GM12801 (cell line): Measurements from ENCODE around the gene ACSL3.

Source experiments
- TF ChIP-seq, protein P1 (sequence below): IDR thresholded peaks from one replicate; pipeline ENCODE4 v1.5.1; 2011; ENCODE audit warnings: control low read depth; ENCODE audit not compliant: insufficient read length; ENCODE audit errors: extremely low read depth

ACSL3 gene

DNA sequence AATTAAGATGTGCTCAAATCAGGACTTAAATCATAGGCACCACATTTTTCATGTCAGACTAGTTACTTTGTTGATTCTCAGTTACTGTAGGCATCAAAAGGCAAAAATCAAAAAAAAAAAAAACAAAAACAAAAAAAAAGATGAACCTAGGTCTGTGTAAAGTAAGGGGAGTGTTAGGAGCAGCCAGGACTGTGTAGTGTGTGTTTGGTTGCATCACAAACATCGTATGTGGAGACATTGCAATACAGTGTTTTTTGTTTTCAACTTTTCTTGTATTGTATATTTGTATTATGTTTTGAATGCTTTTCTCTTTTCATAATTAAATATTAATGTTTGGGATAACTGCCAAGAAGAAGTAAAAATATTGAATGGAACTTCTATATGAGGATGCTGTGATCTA is 82.1 kb downstream of the ACSL3 start:
- TF ChIP-seq, protein P1, sequence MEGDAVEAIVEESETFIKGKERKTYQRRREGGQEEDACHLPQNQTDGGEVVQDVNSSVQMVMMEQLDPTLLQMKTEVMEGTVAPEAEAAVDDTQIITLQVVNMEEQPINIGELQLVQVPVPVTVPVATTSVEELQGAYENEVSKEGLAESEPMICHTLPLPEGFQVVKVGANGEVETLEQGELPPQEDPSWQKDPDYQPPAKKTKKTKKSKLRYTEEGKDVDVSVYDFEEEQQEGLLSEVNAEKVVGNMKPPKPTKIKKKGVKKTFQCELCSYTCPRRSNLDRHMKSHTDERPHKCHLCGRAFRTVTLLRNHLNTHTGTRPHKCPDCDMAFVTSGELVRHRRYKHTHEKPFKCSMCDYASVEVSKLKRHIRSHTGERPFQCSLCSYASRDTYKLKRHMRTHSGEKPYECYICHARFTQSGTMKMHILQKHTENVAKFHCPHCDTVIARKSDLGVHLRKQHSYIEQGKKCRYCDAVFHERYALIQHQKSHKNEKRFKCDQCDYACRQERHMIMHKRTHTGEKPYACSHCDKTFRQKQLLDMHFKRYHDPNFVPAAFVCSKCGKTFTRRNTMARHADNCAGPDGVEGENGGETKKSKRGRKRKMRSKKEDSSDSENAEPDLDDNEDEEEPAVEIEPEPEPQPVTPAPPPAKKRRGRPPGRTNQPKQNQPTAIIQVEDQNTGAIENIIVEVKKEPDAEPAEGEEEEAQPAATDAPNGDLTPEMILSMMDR, result no peak

DNA sequence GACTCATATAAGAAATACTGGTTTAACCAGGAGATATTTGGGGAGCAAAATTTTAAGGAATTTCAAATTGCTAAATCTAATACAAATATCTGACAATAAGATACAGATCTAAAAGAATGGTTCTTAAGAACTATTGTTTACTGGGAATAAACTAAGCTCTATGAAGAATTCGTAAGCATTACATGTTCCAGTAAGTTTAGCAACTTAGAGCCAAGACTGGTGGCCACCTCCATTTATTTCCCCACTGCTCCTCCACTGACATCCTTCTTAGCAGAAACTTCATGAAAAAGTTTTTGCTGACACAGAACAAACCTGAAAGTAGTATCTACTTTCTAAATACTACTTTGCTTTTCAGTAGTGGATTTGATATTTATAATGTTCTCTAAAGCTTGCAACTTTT is 83.0 kb downstream of the ACSL3 start:
- TF ChIP-seq, protein P1, result no peak

DNA sequence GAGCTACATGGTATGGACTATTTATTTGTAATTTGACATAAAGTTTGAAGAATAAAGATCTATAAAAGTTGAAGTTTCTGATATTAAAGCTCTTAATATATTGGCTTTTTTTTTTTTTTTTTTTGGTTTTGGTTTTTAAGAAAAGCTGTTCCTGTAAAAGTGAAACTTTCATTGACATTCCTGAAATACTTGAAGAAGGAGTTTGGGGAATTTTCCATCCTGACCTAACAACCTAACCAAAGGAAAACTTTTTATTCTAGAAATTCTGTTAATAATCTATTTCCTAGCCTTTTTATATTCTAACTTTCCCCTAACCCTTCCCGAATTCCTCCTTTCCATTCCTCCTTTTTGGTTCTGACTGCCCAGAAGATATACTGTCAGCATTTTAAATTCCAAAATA is 83.7 kb downstream of the ACSL3 start:
- TF ChIP-seq, protein P1, result no peak

DNA sequence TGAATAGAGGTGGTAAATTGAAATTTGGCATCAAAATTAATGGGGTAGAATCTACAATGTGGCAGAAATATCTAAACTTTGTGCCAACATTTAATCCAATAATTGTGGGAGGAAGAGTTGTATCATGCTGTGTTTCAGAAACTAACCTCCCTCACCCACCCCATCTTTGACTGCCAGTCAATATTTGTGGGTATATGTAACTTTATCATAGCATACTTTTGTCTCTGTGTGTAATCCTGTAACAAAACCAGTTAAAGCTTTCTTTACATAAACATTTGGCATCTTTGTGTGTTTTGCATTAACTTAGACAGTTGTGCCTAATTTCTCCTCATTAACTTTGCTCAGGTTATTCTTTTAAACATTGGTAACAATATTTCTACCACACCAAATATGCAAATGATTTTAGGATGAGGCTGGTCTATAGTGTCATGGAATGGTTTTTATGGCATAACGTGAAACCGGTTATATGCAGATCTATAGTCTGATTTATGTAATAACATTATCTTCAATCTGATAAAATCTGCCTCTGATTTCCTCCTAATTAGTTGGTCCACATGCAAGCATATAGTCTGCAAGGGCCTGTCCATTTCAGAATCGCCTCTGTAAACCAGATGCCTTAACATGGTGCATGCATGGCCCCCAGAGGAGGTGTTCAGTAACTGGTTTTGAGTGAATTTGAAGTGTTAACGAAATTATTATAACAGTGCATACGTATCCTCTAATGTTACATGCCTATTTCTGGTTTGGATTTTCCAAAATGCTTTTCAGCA is 84.3 kb downstream of the ACSL3 start:
- TF ChIP-seq, protein P1, result no peak

- TF ChIP-seq, protein P1, result no peak
These were observed 85.1 kb downstream of the ACSL3 start for GRCh38 chr2:222945887-222946286.

- TF ChIP-seq, protein P1, result no peak
These were observed 86.0 kb downstream of the ACSL3 start for GRCh38 chr2:222946700-222947287.

- TF ChIP-seq, protein P1, result no peak
These were observed 88.2 kb downstream of the ACSL3 start for GRCh38 chr2:222949073-222949472.
